ENCODE data around the gene ZNF92. TPM values are rescaled to one million over a fixed set of nuclear protein-coding genes. Genes with fewer than 3 reads are reported as not detected.
A peak's percentile ranks its signal among the peaks of the same experiment; 100 is the strongest.
"Not testable (repeated sequence)": the region's sequence is repeated elsewhere in the genome, so short reads cannot be mapped to it uniquely, and the experiment has no call there.

The ZNF92 gene
- polyA plus RNA-seq (2012; ENCODE audit: low read depth, missing spikeins) = 7.5 TPM

DNA sequence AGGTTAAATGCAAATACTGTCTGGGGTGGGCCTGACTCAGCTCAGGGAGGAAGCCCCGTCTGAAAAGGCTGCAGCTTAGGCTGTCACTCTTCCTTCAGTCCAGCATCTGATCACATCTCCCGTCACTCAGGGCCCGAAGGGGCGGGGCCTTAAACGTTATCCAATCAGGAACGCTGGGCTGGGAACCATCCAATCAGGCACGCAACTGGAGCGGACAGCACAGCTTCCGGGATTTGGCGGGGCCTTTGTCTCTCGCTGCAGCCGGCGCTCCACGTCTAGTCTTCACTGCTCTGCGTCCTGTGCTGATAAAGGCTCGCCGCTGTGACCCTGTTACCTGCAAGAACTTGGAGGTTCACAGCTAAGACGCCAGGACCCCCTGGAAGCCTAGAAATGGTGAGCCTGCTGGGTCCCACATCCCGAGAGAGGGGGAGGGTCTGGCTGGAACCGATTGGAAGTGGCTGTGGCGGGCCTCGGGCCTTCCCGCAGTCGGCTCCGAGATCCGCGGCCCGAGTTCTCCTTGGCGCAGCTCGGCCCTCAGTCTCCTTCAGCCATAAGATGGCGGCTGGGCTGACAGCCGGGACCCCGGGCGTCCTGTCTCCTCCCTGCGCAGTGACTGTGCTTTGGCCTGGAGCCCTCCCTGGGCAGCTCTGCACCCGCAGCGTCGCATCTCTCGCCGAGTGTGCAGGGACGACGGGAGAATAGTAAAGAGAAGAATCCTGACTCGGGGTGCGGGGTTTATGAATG, at the start of gene ZNF92:
TSS of gene ZNF92 (plus strand) at position 248 of the 744 bp plus-strand sequence. CDS start at position 391, 143 bp downstream.
- DNase-seq (ENCODE audit: insufficient read length, low spot score) (peak; percentile 78), FAIRE-seq (peak; percentile 95)
- TF ChIP-seq POLR2AphosphoS5 (IDR thresholded peaks at IDR 0.05; ENCODE audit: low read depth, low read length) (peak; percentile 98), SPI1 (IDR thresholded peaks at IDR 0.05; ENCODE audit: low read depth, low read length) (peak; percentile 43), POU2F2 (IDR thresholded peaks at IDR 0.05; ENCODE audit: low read depth, low read length) (0 out of 2 replicates have a peak, but pooled peaks have one; percentile 74), PAX5 (IDR thresholded peaks at IDR 0.05; ENCODE audit: insufficient read depth, low read length, severe bottlenecking) (no peak), TAF1 (IDR thresholded peaks at IDR 0.05; ENCODE audit: low read depth, low read length) (peak; percentile 95), POLR2A (IDR thresholded peaks at IDR 0.05; ENCODE audit: low read depth, low read length) (peak; percentile 98)

DNA sequence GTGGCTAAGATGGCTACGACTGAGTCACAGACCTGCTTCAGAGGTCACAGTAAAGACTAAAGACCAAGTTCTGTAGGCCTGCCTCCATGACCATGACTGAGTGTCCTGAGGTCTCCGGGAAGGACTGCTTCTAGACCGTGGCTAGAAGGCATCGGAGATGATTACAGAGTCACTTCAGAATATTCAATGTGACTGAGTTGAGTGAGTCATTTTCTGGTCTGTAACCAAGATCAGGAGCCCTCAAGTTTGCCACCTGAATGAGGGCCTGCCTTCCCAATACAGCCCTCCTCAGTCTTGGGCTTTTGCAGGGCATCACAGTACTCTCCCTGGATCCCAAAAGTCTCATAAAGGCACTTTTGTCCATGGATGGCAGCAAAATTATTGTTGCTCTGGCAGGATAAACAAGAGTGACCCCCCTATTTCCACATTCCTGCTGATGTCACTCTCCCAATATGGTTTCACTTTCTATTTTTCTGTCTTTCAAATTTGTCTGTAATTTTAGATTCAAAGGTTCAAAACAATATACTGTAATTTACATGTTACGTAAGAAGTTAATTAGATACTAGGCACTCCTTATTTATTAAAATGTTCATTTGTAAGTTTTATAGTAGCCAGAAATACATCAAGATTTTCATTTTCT, 47.7 kb upstream of the ZNF92 start:
- DNase-seq (ENCODE audit: insufficient read length, low spot score) (no peak), FAIRE-seq (no peak)

DNA sequence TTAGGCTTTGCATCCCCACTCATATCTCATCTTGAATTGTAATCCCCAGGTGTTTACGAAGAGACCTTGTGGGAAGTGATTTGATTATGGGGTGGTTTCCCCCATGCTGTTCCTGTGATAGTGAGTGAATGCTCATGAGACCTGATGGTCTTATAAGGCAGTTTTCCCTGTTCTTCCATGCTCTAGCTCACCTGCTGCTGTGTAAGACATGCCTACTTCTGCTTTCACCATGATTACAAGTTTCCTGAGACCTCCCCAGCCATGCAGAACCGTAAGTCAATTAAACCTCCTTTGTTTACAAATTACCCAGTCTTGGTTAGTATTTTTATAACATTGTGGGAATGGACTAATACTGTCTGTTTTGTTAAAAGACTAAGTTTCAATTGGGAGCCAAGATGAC, 35.3 kb upstream of the ZNF92 start:
- no peak for DNase-seq (ENCODE audit: insufficient read length, low spot score)
- TF ChIP-seq POLR2AphosphoS5 (IDR thresholded peaks at IDR 0.05; ENCODE audit: low read depth, low read length) (no peak), TAF1 (IDR thresholded peaks at IDR 0.05; ENCODE audit: low read depth, low read length) (no peak), POLR2A (IDR thresholded peaks at IDR 0.05; ENCODE audit: low read depth, low read length) (no peak), SPI1 (IDR thresholded peaks at IDR 0.05; ENCODE audit: low read depth, low read length) (no peak), POU2F2 (IDR thresholded peaks at IDR 0.05; ENCODE audit: low read depth, low read length) (no peak), PAX5 (IDR thresholded peaks at IDR 0.05; ENCODE audit: insufficient read depth, low read length, severe bottlenecking) (no peak)
- no peak for FAIRE-seq

More for the DNA sequence above, 47.7 kb upstream of the ZNF92 start:
- TF ChIP-seq POLR2A (IDR thresholded peaks at IDR 0.05; ENCODE audit: low read depth, low read length) = no peak
- no peak for TF ChIP-seq TAF1 (IDR thresholded peaks at IDR 0.05; ENCODE audit: low read depth, low read length)
- no peak for TF ChIP-seq POU2F2 (IDR thresholded peaks at IDR 0.05; ENCODE audit: low read depth, low read length)
- TF ChIP-seq PAX5 (IDR thresholded peaks at IDR 0.05; ENCODE audit: insufficient read depth, low read length, severe bottlenecking) = no peak
- no peak for TF ChIP-seq POLR2AphosphoS5 (IDR thresholded peaks at IDR 0.05; ENCODE audit: low read depth, low read length)
- TF ChIP-seq SPI1 (IDR thresholded peaks at IDR 0.05; ENCODE audit: low read depth, low read length) = no peak

DNA sequence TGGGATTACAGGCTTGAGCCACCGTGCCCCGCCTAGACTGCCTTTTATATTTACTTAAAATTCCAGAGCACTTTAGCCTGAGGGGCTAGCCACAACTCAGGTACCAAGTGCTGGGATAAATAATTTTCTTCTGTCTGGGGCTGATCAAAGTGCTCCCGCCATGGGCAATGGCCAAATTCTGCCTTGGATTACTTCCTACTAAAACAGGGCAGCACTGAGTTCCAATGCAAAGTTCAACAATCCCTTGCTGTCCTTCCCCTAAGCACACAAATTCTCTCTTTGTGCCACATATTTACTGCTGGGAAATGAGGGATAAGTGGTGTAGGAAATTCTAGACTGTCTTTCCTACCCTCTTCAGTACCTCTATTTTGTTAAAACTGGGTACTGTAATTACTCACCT, 34.4 kb upstream of the ZNF92 start:
- no peak for FAIRE-seq
- no peak for DNase-seq (ENCODE audit: insufficient read length, low spot score)
- TF ChIP-seq POLR2AphosphoS5 (IDR thresholded peaks at IDR 0.05; ENCODE audit: low read depth, low read length) = no peak

- TF ChIP-seq PAX5 (IDR thresholded peaks at IDR 0.05; ENCODE audit: insufficient read depth, low read length, severe bottlenecking) (no peak), SPI1 (IDR thresholded peaks at IDR 0.05; ENCODE audit: low read depth, low read length) (no peak), POLR2AphosphoS5 (IDR thresholded peaks at IDR 0.05; ENCODE audit: low read depth, low read length) (no peak), POLR2A (IDR thresholded peaks at IDR 0.05; ENCODE audit: low read depth, low read length) (no peak), POU2F2 (IDR thresholded peaks at IDR 0.05; ENCODE audit: low read depth, low read length) (no peak), TAF1 (IDR thresholded peaks at IDR 0.05; ENCODE audit: low read depth, low read length) (no peak)
- DNase-seq (ENCODE audit: insufficient read length, low spot score) = no peak
- no peak for FAIRE-seq
Measured at GRCh38 chr7:65342723-65343629, 30.7 kb upstream of the ZNF92 start.

DNA sequence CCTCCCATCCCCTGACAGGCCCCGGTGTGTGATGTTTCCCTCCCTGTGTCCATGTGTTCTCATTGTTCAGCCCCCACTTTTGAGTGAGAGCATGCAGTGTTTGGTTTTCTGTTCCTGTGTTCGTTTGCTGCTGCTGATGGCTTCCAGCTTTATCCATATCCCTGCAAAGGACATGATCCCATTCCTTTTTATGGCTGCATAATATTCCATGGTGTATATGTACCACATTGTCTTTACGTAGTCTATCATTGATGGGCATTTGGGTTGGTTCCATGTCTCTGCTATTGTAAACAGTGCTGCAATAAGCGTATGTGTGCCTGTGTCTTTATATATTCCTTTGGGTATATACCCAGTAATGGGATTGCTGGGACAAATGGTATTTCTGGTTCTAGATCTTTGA, 29.1 kb upstream of the ZNF92 start:
- FAIRE-seq; DNase-seq (ENCODE audit: insufficient read length, low spot score): not testable (repeated sequence)

- no peak for FAIRE-seq
- TF ChIP-seq PAX5 (IDR thresholded peaks at IDR 0.05; ENCODE audit: insufficient read depth, low read length, severe bottlenecking) = no peak
- no peak for TF ChIP-seq SPI1 (IDR thresholded peaks at IDR 0.05; ENCODE audit: low read depth, low read length)
- no peak for TF ChIP-seq POU2F2 (IDR thresholded peaks at IDR 0.05; ENCODE audit: low read depth, low read length)
- no peak for TF ChIP-seq TAF1 (IDR thresholded peaks at IDR 0.05; ENCODE audit: low read depth, low read length)
- no peak for TF ChIP-seq POLR2A (IDR thresholded peaks at IDR 0.05; ENCODE audit: low read depth, low read length)
- no peak for TF ChIP-seq POLR2AphosphoS5 (IDR thresholded peaks at IDR 0.05; ENCODE audit: low read depth, low read length)
- DNase-seq (ENCODE audit: insufficient read length, low spot score) = no peak
Measured at GRCh38 chr7:65354263-65354662, 19.4 kb upstream of the ZNF92 start.

- no peak for TF ChIP-seq POLR2AphosphoS5 (IDR thresholded peaks at IDR 0.05; ENCODE audit: low read depth, low read length)
- TF ChIP-seq TAF1 (IDR thresholded peaks at IDR 0.05; ENCODE audit: low read depth, low read length) = no peak
- TF ChIP-seq SPI1 (IDR thresholded peaks at IDR 0.05; ENCODE audit: low read depth, low read length) = no peak
- no peak for TF ChIP-seq POU2F2 (IDR thresholded peaks at IDR 0.05; ENCODE audit: low read depth, low read length)
- TF ChIP-seq PAX5 (IDR thresholded peaks at IDR 0.05; ENCODE audit: insufficient read depth, low read length, severe bottlenecking) = no peak
- TF ChIP-seq POLR2A (IDR thresholded peaks at IDR 0.05; ENCODE audit: low read depth, low read length) = no peak
- no peak for FAIRE-seq
Measured at GRCh38 chr7:65369843-65370242, 3.8 kb upstream of the ZNF92 start.

DNA sequence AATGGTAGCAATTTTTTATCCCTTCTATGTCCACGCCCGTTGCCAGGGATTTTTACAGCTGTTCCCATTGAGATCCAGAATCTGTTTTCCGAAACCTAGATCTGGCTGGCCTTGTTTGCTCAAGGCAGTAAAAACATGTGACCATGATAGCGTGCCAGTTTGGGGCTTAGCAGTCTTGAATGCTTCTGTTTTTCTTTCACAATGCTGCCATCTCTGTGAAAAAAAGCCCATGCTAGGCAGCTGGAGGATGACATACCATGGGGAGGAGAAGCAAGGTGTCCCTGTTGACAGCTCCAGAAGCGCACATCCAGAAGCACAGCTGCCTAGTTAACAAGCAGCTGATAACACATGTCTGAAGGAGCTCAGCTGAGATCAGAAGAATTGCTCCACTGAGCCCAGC, 2.2 kb upstream of the ZNF92 start:
- TF ChIP-seq PAX5 (IDR thresholded peaks at IDR 0.05; ENCODE audit: insufficient read depth, low read length, severe bottlenecking) (no peak), SPI1 (IDR thresholded peaks at IDR 0.05; ENCODE audit: low read depth, low read length) (no peak), POLR2AphosphoS5 (IDR thresholded peaks at IDR 0.05; ENCODE audit: low read depth, low read length) (no peak), TAF1 (IDR thresholded peaks at IDR 0.05; ENCODE audit: low read depth, low read length) (no peak), POU2F2 (IDR thresholded peaks at IDR 0.05; ENCODE audit: low read depth, low read length) (no peak), POLR2A (IDR thresholded peaks at IDR 0.05; ENCODE audit: low read depth, low read length) (no peak)
- DNase-seq (ENCODE audit: insufficient read length, low spot score) (no peak), FAIRE-seq (peak; percentile 31)

More at GRCh38 chr7:65369843-65370242, 3.8 kb upstream of the ZNF92 start:
- DNase-seq (ENCODE audit: insufficient read length, low spot score) = no peak

Measured in GM12891 (cell line).